GM12892 (cell line): ENCODE data around the gene LRGUK.

Experiments
- POLR2A ChIP-seq: IDR thresholded peaks from 2 replicates; pipeline ENCODE4 v1.6.1; 2011; ENCODE audit warnings: low read depth, low read length, control low read depth
- TAF1 ChIP-seq: IDR thresholded peaks from 2 replicates; pipeline ENCODE4 v1.6.1; 2011; ENCODE audit warnings: low read depth, mild to moderate bottlenecking, control low read depth, low read length, borderline replicate concordance

- TF ChIP-seq TAF1, result no peak
- TF ChIP-seq POLR2A, result no peak
Measured at GRCh38 chr7:134167841-134168240, 40.7 kb downstream of the LRGUK start.
